Smooth muscle cell (in vitro differentiated cells): ENCODE results near the gene RSPO4. TPM values are rescaled to one million over a fixed set of nuclear protein-coding genes. Genes with fewer than 3 reads are reported as not detected.

Source experiments
- DNase-seq: peaks from one replicate; lab custom pipeline; 2025; ENCODE audit not compliant: unreplicated experiment; lab: John Stamatoyannopoulos, UW
- H2AFZ ChIP-seq: fragments of 200-600 bp; sonication (generic); 2 replicates; pipeline ENCODE4 v1.6.0; 2016; ENCODE audit warnings: antibody characterized with exemption, low read depth, mild to moderate bottlenecking
- H3F3A ChIP-seq: fragments of 200-600 bp; sonication (generic); 2 replicates; pipeline ENCODE4 v1.6.0; 2017; ENCODE audit warnings: antibody characterized with exemption, low read depth
- H3K27ac ChIP-seq: fragments of 200-600 bp; sonication (generic); 2 replicates; pipeline ENCODE4 v1.5.1; 2016; ENCODE audit warnings: low read depth, mild to moderate bottlenecking
- H3K27me3 ChIP-seq: fragments of 200-600 bp; sonication (generic); 2 replicates; pipeline ENCODE4 v1.6.1; 2016; ENCODE audit warnings: low read depth, mild to moderate bottlenecking
- H3K36me3 ChIP-seq: fragments of 200-600 bp; sonication (generic); 2 replicates; pipeline ENCODE4 v1.5.1; 2016; ENCODE audit warnings: low read depth
- H3K4me1 ChIP-seq: fragments of 200-600 bp; sonication (generic); 2 replicates; pipeline ENCODE4 v1.5.1; 2016; ENCODE audit warnings: low read depth
- H3K4me2 ChIP-seq: fragments of 200-600 bp; sonication (generic); 2 replicates; pipeline ENCODE4 v1.6.0; 2016; ENCODE audit warnings: mild to moderate bottlenecking
- H3K4me3 ChIP-seq: fragments of 200-600 bp; sonication (generic); 2 replicates; pipeline ENCODE4 v1.5.1; 2016; ENCODE audit warnings: mild to moderate bottlenecking
- H3K79me2 ChIP-seq: fragments of 200-600 bp; sonication (generic); 2 replicates; pipeline ENCODE4 v1.6.0; 2016; ENCODE audit warnings: low read depth, mild to moderate bottlenecking
- H3K9ac ChIP-seq: fragments of 200-600 bp; sonication (generic); 2 replicates; pipeline ENCODE4 v1.6.0; 2016; ENCODE audit warnings: low read depth
- H3K9me3 ChIP-seq: fragments of 200-600 bp; sonication (generic); replicated peaks from 2 replicates; pipeline ENCODE4 v1.5.1; 2016; ENCODE audit warnings: low read depth
- H4K20me1 ChIP-seq: fragments of 200-600 bp; sonication (generic); 2 replicates; pipeline ENCODE4 v1.6.0; 2016; ENCODE audit warnings: low read depth
- CTCF ChIP-seq: fragments of 200-600 bp; sonication (generic); IDR thresholded peaks from 2 replicates; pipeline ENCODE4 v1.5.1; 2017; ENCODE audit warnings: borderline replicate concordance, mild to moderate bottlenecking, antibody characterized with exemption; ENCODE audit not compliant: insufficient read depth, poor library complexity, severe bottlenecking
- WGBS: methylation state at CpG from one replicate; pipeline ENCODE4 v1.1.7; 2016; ENCODE audit warnings: low lambda C conversion rate; 5-methylcytosine and 5-hydroxymethylcytosine counted together
- polyA plus RNA-seq: library from polyadenylated mRNA; unstranded; fragments of >200 nt; fragmentation: Nextera tagmentation; extraction: Ambion mirVana; gene quantifications from 2 replicates; pipeline ENCODE4 v1.2.1, GENCODE V29; 2016
- total RNA-seq: library from RNA; depleted of rRNA; stranded (reverse); fragments of >200 nt; gene quantifications from 2 replicates; pipeline ENCODE4 v1.2.3, GENCODE V29; 2014

Gene RSPO4
- total and polyA plus RNA-seq, 2 experiments from 2014 or later: 1.3 to 5.0 TPM

- 82% methylated on average over 3 of the region's 3 CpGs for WGBS
- no peak overlapping the region for H3K4me2 ChIP-seq
- H3K36me3 ChIP-seq: no peaks in the 10 kb centered on the region
- no peaks in the 10 kb centered on the region for H4K20me1 ChIP-seq
- no peak overlapping the region for H3K9ac ChIP-seq
- H3F3A ChIP-seq: no peaks in the 10 kb centered on the region
- H3K9me3 ChIP-seq: no peaks in the 10 kb centered on the region
- H3K4me3 ChIP-seq: no peak overlapping the region
- H3K79me2 ChIP-seq: peaks cover 11% of the 10 kb centered on the region
- peaks cover 3% of the 10 kb centered on the region for H3K4me1 ChIP-seq
- no peak for DNase-seq
- TF ChIP-seq CTCF: no peak
- no peaks in the 10 kb centered on the region for H3K27me3 ChIP-seq
- H2AFZ ChIP-seq: no peak overlapping the region
- H3K27ac ChIP-seq: no peak overlapping the region
Observed at GRCh38 chr20:1003920-1004697, 2.0 kb upstream of the RSPO4 start.

GRCh38 chr20:1002682-1003561, 811 bp upstream of the RSPO4 start:
- H3K27ac ChIP-seq: no peak overlapping the region
- no peaks in the 10 kb centered on the region for H3K9me3 ChIP-seq
- H3K4me2 ChIP-seq: peak overlapping the region; percentile 82
- H3K27me3 ChIP-seq: no peaks in the 10 kb centered on the region
- no peak overlapping the region for H3K9ac ChIP-seq
- peak overlapping the region; percentile 58 for H3K4me3 ChIP-seq
- no peak for TF ChIP-seq CTCF
- H3F3A ChIP-seq: no peaks in the 10 kb centered on the region
- H4K20me1 ChIP-seq: no peaks in the 10 kb centered on the region
- H3K4me1 ChIP-seq: peaks cover 3% of the 10 kb centered on the region
- peaks cover 11% of the 10 kb centered on the region for H3K79me2 ChIP-seq
- DNase-seq: no peak
- H2AFZ ChIP-seq: peak overlapping the region; percentile 92
- WGBS: 5% methylated on average over 11 of the region's 12 CpGs
- H3K36me3 ChIP-seq: no peaks in the 10 kb centered on the region

GRCh38 chr20:1001116-1001515, 995 bp downstream of the RSPO4 start:
- Histone ChIP-seq H3K36me3 (no peaks in the 10 kb centered on the region), H3K27ac (no peak overlapping the region), H3K9ac (no peak overlapping the region), H3K9me3 (no peaks in the 10 kb centered on the region), H3K4me2 (peak overlapping the region; percentile 82), H4K20me1 (no peaks in the 10 kb centered on the region), H3K79me2 (peaks cover 11% of the 10 kb centered on the region), H3K4me3 (no peak overlapping the region), H3K4me1 (peaks cover 3% of the 10 kb centered on the region), H2AFZ (no peak overlapping the region), H3F3A (no peaks in the 10 kb centered on the region), H3K27me3 (no peaks in the 10 kb centered on the region)
- TF ChIP-seq CTCF: no peak
- DNase-seq: no peak
- 88% methylated on average over 8 of the region's 8 CpGs for WGBS
